ENCODE data around the gene TSPYL4.
"Not testable (repeated sequence)": the region's sequence is repeated elsewhere in the genome, so short reads cannot be mapped to it uniquely, and the experiment has no call there.

Gene TSPYL4

GRCh38 chr6:116253505-116254296, at the start of gene TSPYL4:
Gene TSPYL4, minus strand, starts transcription at chr6:116254075. Its CDS starts 67 bp downstream, at chr6:116254008.
- peak; percentile 47 to 82 (median 70) for DNase-seq

GRCh38 chr6:116301104-116301503, 47.2 kb upstream of the TSPYL4 start:
- no peak for DNase-seq

- no peak for DNase-seq
Observed at GRCh38 chr6:116300566-116300965, 46.7 kb upstream of the TSPYL4 start.

DNA sequence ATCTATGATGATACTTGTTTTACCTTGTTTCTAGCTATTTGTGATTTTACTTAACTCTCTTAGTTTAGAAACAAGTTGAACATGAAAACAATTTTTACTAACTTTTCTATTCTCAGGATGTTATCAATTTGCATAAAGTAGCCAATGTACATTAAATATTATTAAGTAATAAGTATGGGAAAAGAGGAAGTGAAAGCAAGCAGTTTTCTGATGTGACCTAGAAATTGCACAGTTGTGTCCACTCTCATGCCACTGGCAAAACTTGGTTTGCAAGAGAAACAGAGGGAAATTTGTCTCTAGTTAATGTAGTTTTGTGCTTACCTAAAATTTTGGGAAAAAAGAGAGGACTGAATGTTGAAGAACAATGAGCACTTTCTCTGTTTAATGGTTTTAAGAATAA, 45.1 kb upstream of the TSPYL4 start:
- no peak for DNase-seq

DNA sequence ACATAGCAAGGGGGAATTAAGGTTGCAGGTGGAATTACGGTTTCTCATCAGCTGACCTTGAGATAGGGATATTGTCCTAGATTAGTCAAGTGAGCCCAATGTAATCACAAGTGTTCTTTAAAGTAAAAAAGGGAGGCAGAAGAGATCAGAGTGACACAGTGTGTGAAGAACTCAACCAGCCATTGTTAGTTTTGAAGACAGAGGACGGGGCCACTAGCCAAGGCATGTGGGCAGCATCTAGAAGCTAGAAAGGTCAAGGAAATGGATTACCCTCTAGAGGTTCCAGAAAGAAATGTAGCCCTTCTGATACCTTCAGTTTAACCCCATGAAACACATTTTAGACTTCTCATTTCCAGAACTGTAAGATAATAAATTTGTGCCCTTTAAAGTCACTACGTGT, 44.4 kb upstream of the TSPYL4 start:
- DNase-seq: no peak

DNA sequence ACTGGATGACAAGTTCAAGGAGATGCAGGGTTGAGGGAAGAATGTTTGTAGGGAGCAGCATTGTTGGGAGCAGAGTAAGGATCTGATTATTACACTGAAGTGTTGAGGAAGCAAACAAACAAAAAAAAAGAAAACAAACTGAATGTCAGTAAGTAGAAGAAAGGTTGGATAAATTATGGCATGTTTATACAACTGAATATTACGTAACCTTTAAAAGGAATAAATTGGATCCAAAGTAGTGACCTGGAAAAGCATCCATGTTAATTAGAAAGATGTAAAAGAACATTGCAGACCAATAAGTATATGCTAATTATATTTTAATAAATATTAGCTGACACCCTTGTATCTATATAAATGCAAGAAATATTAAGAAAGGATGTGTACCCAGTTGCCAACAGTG, 38.7 kb upstream of the TSPYL4 start:
- no peak for DNase-seq

GRCh38 chr6:116291701-116292396, 38.0 kb upstream of the TSPYL4 start:
- no peak for DNase-seq

DNA sequence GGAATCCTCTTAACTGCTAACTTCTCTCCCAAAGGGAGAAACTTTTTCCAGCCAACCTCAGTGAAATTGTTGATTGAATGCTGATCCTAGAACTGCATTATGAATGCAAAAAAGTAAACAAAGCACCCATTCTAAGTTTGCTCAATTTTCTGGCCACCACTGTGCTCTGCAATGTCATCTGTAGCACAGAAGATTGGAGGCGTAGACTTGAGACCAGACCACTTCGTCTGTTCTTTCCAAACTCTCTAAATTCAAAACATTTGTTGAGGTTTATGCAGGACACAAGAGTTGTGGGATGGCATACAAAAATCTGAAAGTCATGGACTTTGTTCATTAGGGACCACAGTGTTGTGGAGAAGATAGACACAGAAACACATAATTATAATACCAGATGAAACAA, 36.9 kb upstream of the TSPYL4 start:
- no peak for DNase-seq

DNA sequence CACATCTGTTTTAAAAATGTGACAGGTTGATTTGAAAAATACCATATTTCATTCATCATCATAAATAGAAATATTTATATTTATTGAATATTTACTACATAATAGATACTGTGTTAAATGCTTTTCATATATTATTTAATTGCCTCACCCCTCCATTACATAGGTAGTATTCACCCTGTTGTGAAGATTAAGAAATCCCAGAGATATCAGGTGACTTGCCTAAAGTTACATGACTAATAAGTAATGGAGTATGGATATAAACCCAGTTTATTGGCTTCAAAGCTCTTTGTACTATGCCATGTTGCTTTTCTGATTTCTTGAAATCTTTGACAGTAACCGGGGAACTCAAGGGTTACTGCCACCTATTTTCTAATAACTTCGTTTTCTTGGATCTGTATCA, 36.0 kb upstream of the TSPYL4 start:
- no peak for DNase-seq

DNA sequence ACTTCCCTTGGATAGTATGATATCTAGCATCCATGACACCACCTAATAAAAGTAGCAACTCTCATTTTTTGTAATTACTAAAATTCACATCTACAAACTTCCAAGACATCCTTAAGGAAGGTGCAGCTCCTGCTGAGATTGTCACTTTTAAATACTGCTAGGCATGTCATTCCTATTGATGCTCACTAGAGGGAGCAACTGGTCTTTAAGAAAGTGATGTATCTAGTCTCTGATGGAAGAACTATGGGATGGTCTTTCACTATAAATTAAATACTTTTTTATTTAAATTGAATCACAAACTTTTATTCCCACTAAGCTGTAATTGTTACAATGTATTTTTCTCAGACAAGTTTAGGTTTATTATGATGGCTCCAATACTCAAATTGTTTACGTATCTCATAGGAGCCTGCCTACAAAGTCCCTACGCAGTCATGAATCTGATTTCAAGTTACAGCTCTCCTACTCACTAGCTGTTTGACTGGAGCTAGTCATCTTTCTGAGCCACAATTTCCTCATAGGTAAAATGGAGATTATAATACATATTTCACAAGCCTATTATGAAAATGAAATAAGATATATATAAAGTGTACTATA, 33.9 kb upstream of the TSPYL4 start:
- DNase-seq: no peak

DNA sequence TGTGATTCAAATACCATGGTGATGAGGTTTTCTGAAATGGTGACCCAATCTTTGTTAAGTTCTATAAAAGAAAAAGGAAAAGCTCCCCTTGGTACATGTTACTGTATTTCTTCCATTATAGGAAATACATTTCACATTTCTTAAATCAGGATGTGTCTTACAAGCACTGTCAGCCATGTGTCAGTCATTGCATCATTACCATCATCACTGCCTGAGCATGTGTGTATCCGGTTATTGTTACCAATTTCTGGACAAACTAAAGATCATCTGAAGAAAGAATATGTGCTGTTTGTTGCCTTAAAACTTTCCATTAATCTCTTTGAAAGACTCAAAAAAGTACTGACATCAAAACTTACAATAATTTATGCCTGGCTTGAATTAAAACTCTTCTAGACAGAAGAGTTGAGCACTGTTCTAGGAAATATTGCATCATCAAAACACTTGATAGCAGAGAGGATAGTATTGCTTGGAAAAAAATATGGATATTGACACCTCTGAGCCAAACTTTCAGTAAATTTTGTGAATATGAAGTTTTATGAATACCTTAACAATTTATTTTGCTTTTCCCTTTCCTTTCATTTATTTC, 33.0 kb upstream of the TSPYL4 start:
- no peak for DNase-seq

GRCh38 chr6:116284984-116285383, 31.1 kb upstream of the TSPYL4 start:
- not testable (repeated sequence) for DNase-seq

- DNase-seq: no peak
Observed at GRCh38 chr6:116283191-116283590, 29.3 kb upstream of the TSPYL4 start.

GRCh38 chr6:116282698-116283097, 28.8 kb upstream of the TSPYL4 start:
- DNase-seq: no peak

GRCh38 chr6:116280933-116281316, 27.1 kb upstream of the TSPYL4 start:
- no peak for DNase-seq

DNA sequence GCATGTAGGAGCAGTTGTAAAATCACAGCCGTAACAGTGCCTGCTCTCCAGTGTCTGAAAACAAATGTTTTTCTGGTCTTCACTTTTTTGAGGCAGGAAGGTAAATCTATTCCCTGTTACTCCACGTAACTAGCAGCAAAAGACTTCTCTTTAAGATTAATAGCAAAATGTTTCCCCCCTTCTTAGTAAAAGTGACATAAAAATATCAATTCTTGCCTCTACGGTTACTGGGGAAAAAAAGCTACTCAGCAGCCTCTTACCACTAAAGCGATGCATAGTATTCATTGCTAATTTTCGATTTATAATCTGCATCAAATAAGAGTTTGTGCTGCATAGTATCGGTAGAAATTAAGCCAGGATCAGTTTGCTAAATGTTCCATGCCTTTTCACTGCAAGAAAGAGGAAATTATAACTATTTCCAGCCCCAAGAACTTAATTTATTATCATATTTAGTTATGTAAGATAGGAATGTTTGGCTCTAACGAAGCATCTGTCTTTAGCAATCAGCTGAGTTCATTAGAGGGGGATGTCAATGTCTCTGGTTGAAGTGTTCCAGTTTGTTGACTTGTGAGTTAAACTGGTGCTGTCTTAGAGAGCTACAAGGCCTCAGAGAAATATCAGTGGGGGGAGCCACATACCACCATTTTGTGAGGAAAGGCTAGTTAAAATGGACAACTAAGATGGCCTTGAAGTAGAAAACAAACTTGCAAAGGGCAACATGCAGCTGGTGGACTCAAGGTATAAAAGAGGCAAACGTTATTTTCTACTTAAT, 26.5 kb upstream of the TSPYL4 start:
- no peak for DNase-seq

GRCh38 chr6:116279232-116280160, 25.6 kb upstream of the TSPYL4 start, which contains the start of gene TSPYL1:
Gene TSPYL1, minus strand, starts transcription at chr6:116279930. Its CDS starts 100 bp downstream, at chr6:116279830.
- DNase-seq: peak; percentile 71 to 87 (median 78)

DNA sequence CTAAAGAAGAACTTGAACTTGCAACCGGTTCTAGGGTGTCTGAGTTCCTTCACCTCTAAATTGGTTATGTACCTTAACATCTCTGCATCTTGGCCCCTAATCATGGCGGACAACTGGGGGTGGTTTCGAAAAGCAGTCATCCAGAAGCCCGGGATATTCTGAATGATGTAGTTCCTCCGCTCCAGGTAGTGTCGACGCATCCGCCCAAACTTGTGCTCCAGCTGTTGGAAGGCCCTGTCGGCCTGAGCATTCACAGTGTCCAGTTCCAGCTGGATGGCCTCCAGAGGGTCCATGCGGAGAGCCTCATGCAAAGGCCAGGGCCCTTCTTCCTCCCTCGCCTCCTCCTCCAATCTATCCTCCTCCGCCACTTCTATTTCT, 25.0 kb upstream of the TSPYL4 start:
- DNase-seq: no peak

GRCh38 chr6:116278481-116278829, 24.6 kb upstream of the TSPYL4 start:
- no peak for DNase-seq

GRCh38 chr6:116277124-116277523, 23.2 kb upstream of the TSPYL4 start:
- no peak for DNase-seq

DNA sequence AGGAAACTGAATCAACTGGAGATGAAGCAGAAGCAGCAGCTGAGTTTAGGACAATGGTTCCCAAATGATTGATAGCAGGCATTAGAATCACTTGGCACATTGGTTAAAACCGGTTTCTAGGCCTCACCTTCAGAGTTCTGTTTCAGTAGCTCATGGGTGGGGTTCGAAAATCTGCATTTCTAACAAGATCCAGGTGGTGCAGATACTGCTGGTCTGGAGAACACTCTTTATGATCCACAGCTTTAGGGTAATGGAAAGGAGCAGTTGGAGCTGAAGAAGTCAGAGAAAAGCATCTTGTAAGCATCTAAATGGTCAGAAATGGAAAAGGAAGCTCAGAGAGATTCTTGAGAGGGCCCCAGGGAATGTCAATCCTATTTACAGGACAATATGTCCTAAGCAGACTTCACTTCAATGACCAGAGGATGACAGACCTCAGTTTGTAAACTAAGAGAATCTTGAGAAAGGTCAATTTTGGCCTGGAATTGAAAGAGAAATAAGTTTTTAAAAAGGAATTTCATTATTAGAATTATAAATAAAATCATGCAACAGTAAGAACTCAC, 17.4 kb upstream of the TSPYL4 start:
- DNase-seq: no peak
